ENCODE data around the gene CHCHD3.

The CHCHD3 gene

GRCh38 chr7:132751244-132751647 is 330.6 kb downstream of the CHCHD3 start:
- TF ChIP-seq ZNF274 (IDR thresholded peaks at IDR 0.05; ENCODE audit: low read depth, low read length): no peak
- no peak overlapping the region for H3K4me3 ChIP-seq (ENCODE audit: low read length)

DNA sequence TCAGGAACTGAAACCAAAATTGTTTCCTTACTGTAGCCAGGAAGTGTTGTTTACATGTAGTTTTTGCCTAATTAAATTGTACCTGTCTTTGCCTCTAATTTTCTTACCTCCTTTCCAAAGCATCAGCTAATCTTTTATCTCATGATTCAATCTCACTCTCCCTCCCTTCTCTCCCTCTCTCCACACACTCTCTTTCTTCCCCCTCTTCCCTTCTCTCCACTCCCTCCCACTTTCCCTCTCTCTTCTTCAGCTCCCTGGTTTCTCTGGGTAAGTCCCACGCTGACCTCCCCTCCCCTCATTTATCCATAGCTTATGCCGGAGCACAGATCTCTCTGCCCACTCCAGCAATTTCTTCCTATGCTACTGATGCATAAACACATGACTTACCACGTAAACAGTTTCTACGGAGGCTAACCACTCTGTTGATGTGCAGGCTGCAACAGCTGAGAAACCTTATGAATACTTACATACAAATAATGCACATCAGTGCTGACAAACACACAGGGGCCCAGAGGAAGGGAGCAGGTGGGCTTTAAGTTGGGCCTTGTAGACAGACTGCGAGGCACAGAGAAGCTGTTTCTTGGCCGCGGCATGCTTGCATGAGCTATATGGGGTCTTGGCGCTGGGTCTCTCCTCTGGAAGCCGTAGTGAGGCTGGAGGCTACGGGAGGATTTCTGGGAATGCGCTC is 331.2 kb downstream of the CHCHD3 start:
- H3K4me3 ChIP-seq (ENCODE audit: low read length): no peak overlapping the region
- no peak for TF ChIP-seq ZNF274 (IDR thresholded peaks at IDR 0.05; ENCODE audit: low read depth, low read length)

DNA sequence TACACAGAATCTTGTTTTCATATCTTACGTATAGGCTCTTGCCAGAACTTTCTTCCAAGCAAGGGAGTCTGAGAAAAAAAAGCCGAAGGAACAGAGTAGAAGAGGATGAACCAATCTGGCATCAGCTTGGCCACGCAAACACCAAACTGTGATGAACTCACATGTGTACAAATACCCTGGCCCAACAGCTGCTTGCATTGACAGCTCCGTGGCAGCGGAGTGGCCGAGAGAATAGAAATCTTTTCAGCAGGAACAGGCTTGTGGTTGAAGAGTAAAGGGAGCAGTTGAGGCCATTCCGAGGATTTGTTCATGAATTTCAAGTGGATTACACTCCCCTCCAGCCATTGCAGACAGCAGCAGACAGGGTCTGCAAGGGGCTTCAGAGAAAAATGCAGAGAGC is 331.8 kb downstream of the CHCHD3 start:
- H3K4me3 ChIP-seq (ENCODE audit: low read length): no peak overlapping the region
- no peak for TF ChIP-seq ZNF274 (IDR thresholded peaks at IDR 0.05; ENCODE audit: low read depth, low read length)

GRCh38 chr7:132745510-132745909 is 336.4 kb downstream of the CHCHD3 start:
- no peak for TF ChIP-seq ZNF274 (IDR thresholded peaks at IDR 0.05; ENCODE audit: low read depth, low read length)
- H3K4me3 ChIP-seq (ENCODE audit: low read length): no peak overlapping the region

DNA sequence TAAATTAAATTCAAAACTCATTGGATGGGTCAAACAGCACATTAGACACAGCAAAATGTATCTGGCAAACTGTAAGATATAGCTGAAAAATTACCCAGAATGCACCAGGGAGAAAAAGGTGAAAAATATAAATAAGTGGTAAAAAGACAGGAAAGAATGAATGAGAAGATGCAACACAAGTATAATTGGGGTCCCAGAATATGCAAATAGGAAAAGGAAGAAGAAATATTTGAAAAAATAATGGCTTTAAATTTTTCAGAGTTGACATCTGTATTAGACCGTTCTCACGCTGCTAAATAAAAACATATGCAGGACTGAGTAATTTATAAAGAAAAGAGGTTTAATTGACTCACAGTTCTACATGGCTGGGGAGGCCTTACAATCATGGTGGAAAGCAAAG is 337.9 kb downstream of the CHCHD3 start:
- TF ChIP-seq ZNF274 (IDR thresholded peaks at IDR 0.05; ENCODE audit: low read depth, low read length): no peak
- H3K4me3 ChIP-seq (ENCODE audit: low read length): no peak overlapping the region

DNA sequence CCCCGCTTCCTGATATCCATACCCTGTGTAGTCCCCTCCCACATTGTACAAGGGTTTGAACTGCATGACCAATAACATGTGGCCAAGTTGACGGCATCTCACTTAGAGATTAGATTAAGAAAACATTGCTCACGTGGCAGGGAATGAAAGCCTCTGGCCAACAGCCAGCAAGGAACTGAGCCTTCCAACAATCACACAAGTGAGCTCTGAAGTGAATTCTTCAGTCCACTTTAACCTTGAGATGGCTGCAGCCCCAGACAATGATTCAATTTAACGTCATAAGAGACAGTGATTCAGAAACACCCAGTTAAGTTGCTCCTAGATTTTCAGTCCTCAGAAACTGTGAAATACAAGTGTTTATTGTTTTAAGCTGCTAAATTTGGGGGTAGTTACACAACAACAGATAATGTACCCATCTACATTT is 339.7 kb downstream of the CHCHD3 start:
- TF ChIP-seq ZNF274 (IDR thresholded peaks at IDR 0.05; ENCODE audit: low read depth, low read length): no peak

DNA sequence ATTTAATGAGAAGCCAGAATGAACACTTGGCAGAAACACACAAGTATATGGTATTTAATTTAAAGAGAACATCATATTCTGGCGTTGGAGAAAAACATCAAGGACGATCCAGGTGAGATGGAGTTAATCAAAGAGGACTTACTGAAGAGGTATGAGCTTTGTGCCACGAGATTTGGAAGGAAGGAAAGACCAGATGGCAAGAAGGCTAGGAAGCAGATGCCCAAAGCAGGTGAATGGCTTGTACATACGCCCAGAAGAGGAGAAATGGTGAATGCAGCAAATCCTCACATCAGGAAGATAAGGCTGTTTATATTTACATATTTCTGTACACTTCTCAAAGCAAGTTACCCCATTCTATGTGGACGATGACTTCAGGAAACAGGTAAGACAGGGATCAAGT is 341.7 kb downstream of the CHCHD3 start:
- no peak overlapping the region for H3K4me3 ChIP-seq (ENCODE audit: low read length)
- no peak for TF ChIP-seq ZNF274 (IDR thresholded peaks at IDR 0.05; ENCODE audit: low read depth, low read length)

More for the DNA sequence above, 339.7 kb downstream of the CHCHD3 start:
- H3K4me3 ChIP-seq (ENCODE audit: low read length): no peak overlapping the region

DNA sequence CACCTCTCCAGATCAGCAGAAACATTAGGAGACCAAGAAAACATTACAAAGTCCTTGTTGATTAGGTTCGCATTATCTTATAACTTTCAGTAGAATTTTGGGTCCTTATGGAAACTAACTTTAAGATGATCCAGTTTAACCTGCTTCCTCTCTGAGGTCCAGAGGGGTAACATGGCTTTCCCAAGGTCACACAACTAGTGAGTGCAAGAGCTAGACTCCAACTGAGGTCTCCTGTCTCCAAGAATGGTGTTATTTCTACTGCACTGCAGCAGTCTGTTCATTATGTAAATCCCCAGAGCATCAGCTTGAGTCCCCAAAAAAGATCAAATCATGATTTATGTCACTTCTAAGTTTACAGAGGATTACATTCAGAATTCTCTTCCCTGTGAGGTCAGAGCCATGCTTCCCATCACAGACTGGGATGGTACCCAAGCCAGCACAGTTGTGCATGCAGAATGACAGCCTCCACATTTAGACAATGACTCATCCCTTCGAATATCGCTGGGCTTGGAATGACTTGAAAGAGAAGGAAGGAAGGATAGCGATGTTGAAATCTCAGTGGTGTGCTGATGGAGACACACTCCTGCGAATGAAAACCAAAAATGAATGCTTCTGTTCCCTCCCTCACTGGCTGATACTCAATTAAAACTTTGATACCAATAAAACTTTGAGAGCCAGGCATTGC is 342.5 kb downstream of the CHCHD3 start:
- no peak overlapping the region for H3K4me3 ChIP-seq (ENCODE audit: low read length)
- TF ChIP-seq ZNF274 (IDR thresholded peaks at IDR 0.05; ENCODE audit: low read depth, low read length): no peak

GRCh38 chr7:132738254-132738653 is 343.6 kb downstream of the CHCHD3 start:
- H3K4me3 ChIP-seq (ENCODE audit: low read length): no peak overlapping the region
- TF ChIP-seq ZNF274 (IDR thresholded peaks at IDR 0.05; ENCODE audit: low read depth, low read length): no peak

DNA sequence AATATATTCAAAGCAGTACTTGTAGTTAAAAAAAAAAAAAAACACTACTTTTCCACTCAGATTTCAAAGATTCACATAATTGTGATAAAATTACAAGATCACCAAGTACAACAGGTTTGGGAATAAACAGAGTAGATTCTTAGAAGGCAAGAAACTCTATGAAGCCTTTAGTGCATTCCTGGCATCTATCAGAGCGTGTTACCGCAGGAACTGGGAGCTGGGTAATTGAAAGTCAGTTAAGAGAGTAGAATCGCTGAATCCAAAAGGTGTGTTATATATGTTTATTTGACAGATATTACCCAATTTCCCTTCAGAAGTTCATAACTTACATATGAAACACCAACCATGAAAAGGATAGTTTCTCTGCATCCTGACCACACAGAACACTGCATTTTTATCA is 346.4 kb downstream of the CHCHD3 start:
- H3K4me3 ChIP-seq (ENCODE audit: low read length): no peak overlapping the region
- no peak for TF ChIP-seq ZNF274 (IDR thresholded peaks at IDR 0.05; ENCODE audit: low read depth, low read length)

All from GM08714 (cell line).